SK-N-SH (cell line): Measurements from ENCODE around the gene NPAS1.

Experiments used
- GABPA ChIP-seq: IDR thresholded peaks from 2 replicates; pipeline ENCODE4 v1.4.0; 2012; ENCODE audit warnings: low read depth, mild to moderate bottlenecking
- POLR2AphosphoS5 ChIP-seq: IDR thresholded peaks from 2 replicates; pipeline ENCODE4 v1.6.1; 2012; ENCODE audit warnings: low read depth, low read length
- RAD21 ChIP-seq: IDR thresholded peaks from 2 replicates; pipeline ENCODE4 v1.6.1; 2012; ENCODE audit warnings: mild to moderate bottlenecking, low read length
- SIN3A ChIP-seq: IDR thresholded peaks from 2 replicates; pipeline ENCODE4 v1.6.1; 2012; ENCODE audit warnings: low read depth, mild to moderate bottlenecking, low read length, moderate library complexity, borderline replicate concordance
- TF ChIP-seq, protein P1 (sequence below): fragments of 200-600 bp; sonication (generic); IDR thresholded peaks from 2 replicates; pipeline ENCODE4 v1.6.1; 2017; ENCODE audit warnings: antibody characterized with exemption, mild to moderate bottlenecking, moderate library complexity
- TF ChIP-seq, protein P2 (sequence below): fragments of 150-350 bp; IDR thresholded peaks from 2 replicates; pipeline ENCODE4 v1.6.1; 2017; ENCODE audit warnings: antibody characterized with exemption, low read length, low read depth, borderline replicate concordance

DNA sequence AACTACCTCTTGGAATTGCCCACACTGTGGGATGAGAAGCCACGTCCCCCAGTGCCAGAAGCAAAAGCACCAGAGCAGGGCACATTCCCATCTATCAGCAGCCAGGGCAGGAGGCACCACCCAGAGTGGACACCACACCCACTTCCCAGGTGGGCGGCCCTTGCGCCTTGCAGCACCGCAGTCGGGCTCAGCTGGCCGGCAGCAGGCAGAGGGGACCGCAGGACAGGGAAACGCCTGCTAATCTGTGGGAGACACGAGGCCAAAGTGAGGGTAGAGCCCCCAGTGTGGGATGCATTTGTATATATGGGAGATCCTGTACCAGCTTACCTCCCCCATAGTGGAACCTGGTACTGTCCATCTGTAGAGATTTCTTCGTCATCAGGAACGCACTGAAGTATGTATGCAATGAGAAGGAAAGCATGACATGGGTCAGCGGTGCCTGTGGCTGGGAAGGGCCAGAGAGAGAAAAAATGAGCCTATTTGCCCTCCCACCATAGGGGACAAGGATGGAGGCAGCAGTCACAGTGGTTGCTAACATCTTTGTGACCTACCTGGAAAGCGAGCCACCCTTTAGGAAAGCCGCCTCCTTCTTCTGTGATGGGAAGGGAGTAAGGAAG is 30.9 kb upstream of the NPAS1 start:
- TF ChIP-seq, protein P1, sequence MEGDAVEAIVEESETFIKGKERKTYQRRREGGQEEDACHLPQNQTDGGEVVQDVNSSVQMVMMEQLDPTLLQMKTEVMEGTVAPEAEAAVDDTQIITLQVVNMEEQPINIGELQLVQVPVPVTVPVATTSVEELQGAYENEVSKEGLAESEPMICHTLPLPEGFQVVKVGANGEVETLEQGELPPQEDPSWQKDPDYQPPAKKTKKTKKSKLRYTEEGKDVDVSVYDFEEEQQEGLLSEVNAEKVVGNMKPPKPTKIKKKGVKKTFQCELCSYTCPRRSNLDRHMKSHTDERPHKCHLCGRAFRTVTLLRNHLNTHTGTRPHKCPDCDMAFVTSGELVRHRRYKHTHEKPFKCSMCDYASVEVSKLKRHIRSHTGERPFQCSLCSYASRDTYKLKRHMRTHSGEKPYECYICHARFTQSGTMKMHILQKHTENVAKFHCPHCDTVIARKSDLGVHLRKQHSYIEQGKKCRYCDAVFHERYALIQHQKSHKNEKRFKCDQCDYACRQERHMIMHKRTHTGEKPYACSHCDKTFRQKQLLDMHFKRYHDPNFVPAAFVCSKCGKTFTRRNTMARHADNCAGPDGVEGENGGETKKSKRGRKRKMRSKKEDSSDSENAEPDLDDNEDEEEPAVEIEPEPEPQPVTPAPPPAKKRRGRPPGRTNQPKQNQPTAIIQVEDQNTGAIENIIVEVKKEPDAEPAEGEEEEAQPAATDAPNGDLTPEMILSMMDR = no peak
- no peak for TF ChIP-seq GABPA
- TF ChIP-seq, protein P2, sequence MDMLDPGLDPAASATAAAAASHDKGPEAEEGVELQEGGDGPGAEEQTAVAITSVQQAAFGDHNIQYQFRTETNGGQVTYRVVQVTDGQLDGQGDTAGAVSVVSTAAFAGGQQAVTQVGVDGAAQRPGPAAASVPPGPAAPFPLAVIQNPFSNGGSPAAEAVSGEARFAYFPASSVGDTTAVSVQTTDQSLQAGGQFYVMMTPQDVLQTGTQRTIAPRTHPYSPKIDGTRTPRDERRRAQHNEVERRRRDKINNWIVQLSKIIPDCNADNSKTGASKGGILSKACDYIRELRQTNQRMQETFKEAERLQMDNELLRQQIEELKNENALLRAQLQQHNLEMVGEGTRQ = no peak
- TF ChIP-seq SIN3A = no peak
- TF ChIP-seq POLR2AphosphoS5 = no peak
- TF ChIP-seq RAD21 = no peak
